Activated gamma-delta T cell treated with Interleukin-2 at 50 U/mL for 16 hours (primary cell): ENCODE results near the gene CBFB.
"Not testable (repeated sequence)": the region's sequence is repeated elsewhere in the genome, so short reads cannot be mapped to it uniquely, and the experiment has no call there.

Experiments
- DNase-seq: peaks from one replicate; pipeline ENCODE4 v3.0.0-alpha.2; 2020

Gene CBFB

GRCh38 chr16:67028696-67029253, at the start of gene CBFB:
Gene CBFB (plus strand): TSS chr16:67029149. CDS start chr16:67029408, 259 bp downstream.
- DNase-seq, result peak; percentile 94

DNA sequence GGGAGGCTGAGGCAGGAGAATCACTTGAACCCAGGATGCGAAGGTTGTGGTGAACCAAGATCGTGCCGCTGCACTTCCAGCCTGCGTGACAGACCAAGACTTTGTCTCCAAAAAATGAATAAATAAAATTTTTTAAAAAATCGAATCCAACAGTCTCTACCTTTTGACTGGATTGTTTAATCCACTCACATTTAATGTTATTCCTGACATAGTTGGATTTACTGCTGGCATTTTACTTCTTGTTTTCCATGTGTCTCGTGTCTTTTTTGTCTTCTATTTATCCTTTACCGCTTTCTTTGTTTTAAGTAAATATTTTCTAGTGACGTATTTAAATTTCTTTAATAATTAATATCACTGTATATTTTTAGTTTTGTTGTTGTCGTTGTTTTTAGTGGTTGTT, 45.9 kb upstream of the CBFB start:
- DNase-seq, result no peak

DNA sequence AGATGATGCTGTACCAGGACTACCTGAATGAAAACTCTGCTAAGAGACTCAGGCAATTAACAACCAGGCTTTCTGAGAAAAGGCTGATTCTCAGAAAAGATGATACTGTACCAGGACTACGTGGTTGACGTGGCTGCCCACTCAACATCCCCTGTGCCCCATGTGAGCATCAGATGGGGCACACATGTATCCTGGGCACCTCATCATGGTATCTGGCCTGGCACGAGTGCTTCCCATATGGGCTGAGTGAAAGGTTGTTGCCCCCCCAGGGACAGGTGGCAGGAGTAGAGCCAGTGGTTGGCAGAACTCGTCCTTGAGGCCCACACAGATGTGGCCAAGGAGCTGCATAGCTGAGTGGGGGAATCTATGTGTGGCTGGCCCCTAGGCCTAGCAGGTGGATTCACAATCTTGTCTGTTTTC, 44.0 kb upstream of the CBFB start:
- no peak for DNase-seq

DNA sequence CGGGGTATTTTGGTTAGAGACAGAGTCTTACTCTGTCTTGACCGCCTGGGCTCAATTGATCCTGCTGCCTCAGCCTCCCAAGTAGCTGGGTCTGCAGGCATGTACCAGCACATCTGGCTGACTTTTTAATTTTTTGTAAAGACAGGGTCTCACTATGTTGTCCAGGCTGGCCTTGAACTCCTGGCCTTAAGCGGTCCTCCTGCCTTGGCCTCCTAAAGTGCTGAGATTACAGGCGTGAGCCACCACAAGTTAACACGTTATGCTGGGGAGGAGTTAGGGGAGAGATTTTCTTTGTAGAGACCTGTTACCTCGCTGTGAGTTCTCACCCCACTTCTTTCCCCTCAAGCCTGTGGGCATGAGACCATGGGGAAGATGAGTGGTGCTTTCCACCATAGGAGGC, 42.4 kb upstream of the CBFB start:
- no peak for DNase-seq

DNA sequence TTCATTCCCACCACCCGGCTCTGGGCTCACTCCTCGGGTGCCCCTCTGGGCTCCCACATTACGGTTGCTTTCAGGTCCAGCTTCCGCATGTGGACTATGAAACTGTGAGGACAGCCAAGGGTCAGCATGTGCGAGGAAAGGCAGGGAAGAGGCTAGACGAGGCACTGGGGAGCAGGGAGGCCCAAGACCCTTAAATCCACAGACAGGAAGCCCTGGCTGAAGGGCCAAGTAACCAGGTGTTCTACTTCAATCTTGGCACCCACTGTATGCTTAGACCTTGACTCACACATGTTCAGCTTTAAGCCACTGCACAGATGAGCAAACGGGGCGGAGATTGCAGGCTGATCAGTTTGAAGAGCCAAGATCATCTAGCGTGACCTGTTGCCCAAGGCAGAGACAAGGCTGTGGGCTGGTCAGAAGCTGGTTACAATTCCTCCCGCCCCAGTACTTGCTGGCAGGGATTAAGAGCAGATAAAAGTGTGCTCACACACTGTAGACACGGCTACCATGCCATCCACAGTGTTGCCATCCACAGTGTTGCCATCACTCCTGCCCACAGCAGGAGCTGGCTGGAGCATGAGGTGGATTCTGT, 40.7 kb upstream of the CBFB start, which contains the start of gene CES4A:
CES4A (plus strand) TSS at position 393 of the 592 bp plus-strand sequence; CDS start at position 577, 184 bp downstream.
- no peak for DNase-seq

- no peak for DNase-seq
Observed at GRCh38 chr16:66991545-66992077, 37.3 kb upstream of the CBFB start.

- DNase-seq, result not testable (repeated sequence)
Observed at GRCh38 chr16:66993558-66993957, 35.4 kb upstream of the CBFB start.

DNA sequence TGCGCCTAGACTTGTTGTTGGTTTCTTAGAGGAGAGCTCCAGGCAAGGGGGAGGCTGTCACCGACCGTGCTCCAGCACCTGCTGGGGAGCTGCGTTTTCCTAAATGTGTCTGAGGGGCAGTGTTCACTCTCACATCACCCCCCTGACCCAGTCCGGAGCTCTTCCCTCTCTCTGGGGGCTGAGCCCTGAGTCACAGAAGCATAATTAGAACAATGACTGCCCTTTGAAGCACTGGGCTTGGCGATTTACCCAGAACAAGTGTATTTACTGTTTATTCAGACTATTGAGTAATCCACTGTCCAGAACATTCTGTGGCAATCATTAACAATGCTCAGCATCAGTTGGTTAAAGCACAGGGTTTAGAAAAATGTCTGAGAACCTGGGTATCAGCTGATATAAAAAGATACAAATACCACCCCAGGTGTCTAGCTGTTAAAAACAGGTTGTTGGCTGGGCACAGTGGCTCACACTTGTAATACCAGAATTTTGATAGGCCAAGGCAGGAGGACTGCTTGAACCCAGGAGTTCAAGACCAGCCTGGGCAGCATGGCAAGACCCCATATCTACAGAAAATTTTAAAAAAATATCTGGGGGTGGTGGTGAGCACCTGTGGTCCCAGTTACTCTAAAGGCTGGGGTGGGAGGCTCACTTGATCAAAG, 32.5 kb upstream of the CBFB start:
- no peak for DNase-seq

DNA sequence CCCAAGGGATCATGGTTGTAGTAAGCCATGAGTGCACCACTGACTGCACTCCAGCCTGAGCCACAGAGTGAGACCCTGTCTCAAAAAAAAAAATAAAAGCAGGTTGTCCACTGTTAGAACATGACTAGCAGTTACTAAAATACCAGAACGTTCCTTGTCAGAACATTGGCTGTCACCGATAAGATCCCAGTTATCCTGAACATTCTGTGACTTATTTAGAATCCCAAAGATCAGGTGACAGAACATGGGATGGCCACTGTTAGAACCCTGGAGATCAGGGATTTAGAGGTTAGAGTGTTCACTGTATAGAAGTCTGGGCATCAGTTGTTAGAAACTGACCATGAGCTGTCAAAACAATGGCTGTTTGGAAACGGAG, 32.0 kb upstream of the CBFB start:
- no peak for DNase-seq

GRCh38 chr16:67000384-67001351, 28.3 kb upstream of the CBFB start:
- DNase-seq, result peak; percentile 25

DNA sequence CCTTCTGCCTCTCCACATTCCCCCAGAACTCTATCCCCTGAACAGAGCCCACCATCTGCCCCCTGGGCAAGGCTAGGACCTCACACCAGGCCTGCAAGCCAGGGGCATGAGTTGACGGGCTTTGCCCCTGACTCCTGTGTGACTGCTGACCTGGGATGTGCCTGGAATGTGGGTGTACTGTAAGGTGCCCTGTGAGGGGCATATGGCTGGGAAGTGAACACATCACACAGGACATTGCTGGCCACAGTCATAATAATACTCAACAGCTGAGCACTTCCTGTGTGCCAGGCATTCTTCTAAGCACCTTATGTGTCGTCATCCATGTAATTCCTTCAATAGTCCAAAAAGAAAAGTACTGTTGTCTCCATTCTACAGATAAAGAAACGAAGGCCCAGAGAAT, 27.2 kb upstream of the CBFB start:
- no peak for DNase-seq

GRCh38 chr16:67006930-67007658, 21.9 kb upstream of the CBFB start:
- no peak for DNase-seq

DNA sequence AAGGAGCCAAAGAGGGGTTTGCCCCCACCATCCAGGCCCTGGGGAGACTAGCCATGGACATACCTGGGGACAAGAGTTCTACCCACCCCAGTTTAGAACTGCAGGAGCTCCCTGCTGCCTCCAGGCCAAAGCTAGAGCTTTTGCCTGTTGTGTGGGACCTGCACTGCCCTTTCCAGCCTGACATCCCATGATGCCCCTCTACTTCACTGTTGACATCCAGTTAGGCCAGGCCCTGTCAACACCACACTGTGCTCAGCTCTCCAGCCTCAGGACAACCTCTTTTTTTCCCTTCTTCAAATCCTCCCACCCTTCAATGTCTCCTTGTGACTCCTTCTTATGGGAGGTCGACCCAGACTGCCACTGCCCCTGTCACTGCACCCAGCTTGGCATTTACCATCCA, 19.8 kb upstream of the CBFB start:
- no peak for DNase-seq

DNA sequence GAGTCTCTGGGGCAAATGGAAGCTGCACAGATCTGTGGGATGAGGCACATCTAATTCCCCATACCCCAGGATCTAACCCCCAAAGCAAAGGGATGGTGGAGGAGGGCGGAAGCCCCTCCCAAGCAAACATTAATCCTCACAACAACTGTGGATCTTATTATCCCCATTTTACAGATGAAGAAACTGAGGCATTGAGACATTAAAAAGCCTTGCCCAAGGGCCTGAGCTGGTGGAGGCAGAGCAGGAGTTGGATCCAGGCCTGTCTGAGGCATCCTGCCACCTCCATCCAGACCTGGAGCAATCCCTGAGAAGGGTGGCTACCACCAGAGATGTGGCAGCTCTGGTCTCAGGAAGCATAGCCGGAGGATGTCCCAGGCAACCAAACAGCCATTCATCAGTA, 17.7 kb upstream of the CBFB start:
- DNase-seq, result no peak

GRCh38 chr16:67013233-67013822, 15.6 kb upstream of the CBFB start:
- no peak for DNase-seq

- DNase-seq, result peak; percentile 55
Observed at GRCh38 chr16:67013823-67014633, 14.9 kb upstream of the CBFB start.

GRCh38 chr16:67014634-67015312, 14.2 kb upstream of the CBFB start:
- DNase-seq, result no peak

DNA sequence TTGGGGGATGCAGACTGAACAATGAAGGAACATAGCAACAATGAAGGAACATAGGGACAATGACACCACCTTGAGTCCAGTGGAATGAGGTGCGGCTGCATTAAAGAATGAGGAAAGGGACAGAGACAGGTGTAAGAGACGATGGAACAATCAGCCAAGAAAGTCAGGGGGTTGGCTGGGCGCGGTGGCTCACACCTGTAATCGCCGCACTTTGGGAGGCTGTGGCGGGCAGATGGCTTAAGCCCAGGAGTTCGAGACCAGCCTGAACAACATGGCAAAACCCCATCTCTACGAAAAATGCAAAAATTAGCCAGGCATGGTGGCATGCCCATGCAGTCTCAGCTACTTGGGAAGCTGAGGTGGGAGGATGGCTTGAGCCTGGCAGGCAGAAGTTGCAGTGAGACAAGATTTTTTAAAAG, 13.6 kb upstream of the CBFB start:
- DNase-seq, result no peak

GRCh38 chr16:67016143-67016542, 12.8 kb upstream of the CBFB start:
- DNase-seq, result no peak

- no peak for DNase-seq
Observed at GRCh38 chr16:67016681-67017420, 12.1 kb upstream of the CBFB start.
